AG04450 (cell line): ENCODE measurements around the gene QKI. TPM values are rescaled to one million over a fixed set of nuclear protein-coding genes. Genes with fewer than 3 reads are reported as not detected.

Source experiments
- CTCF ChIA-PET: fragments of 300-600, 350-600 bp; formaldehyde crosslinking; extraction: SDS; loops from one replicate; lab custom pipeline; 2022; ENCODE audit warnings: antibody characterized with exemption, inconsistent platforms; lab: Charles Lee
- POLR2A ChIA-PET: fragments of 350-600 bp; formaldehyde crosslinking; extraction: SDS; loops from one replicate; lab custom pipeline; 2021; ENCODE audit warnings: antibody characterized with exemption, inconsistent platforms; lab: Yijun Ruan, JAX
- DNase-seq: peaks from one replicate; pipeline ENCODE4 v3.0.0-alpha.2; 2011; ENCODE audit warnings: low read depth, low spot score
- H3K27ac ChIP-seq: one replicate; pipeline ENCODE4 v1.5.1; 2012; ENCODE audit warnings: low read depth, low read length, control low read depth
- H3K27me3 ChIP-seq: one replicate; pipeline ENCODE4 v1.6.0; 2012; ENCODE audit warnings: low read length; ENCODE audit not compliant: control insufficient read depth, insufficient read depth
- H3K4me3 ChIP-seq: 2 replicates; pipeline ENCODE4 v1.5.1; 2011; ENCODE audit warnings: mild to moderate bottlenecking, low read depth, low read length, control low read depth
- H3K9me3 ChIP-seq: 2 replicates; pipeline ENCODE4 v1.5.1; 2012; ENCODE audit warnings: low read length; ENCODE audit not compliant: control insufficient read depth, insufficient read depth
- CTCF ChIP-seq: IDR thresholded peaks from 2 replicates; pipeline ENCODE4 v1.5.1; 2011; ENCODE audit warnings: low read depth, low read length, control low read depth, inconsistent platforms
- polyA plus RNA-seq: library from polyadenylated mRNA; depleted of rRNA; stranded (reverse); fragments of >200 nt; gene quantifications from 2 replicates; pipeline ENCODE4 v1.2.3, GENCODE V29; 2011

QKI gene
- polyA plus RNA-seq, 1 experiment, result 165 TPM

GRCh38 chr6:163580311-163581030, 166.0 kb downstream of the QKI start:
- TF ChIP-seq CTCF, result no peak
- no peaks in the 10 kb centered on the region for H3K27me3 ChIP-seq
- ChIA-PET CTCF (interaction anchor here (0.6 kb wide), 1 partner anchor 64 kb away, joined by 3 read pairs; no protein-coding TSS in a partner anchor), POLR2A (no interaction called here)
- no peaks in the 10 kb centered on the region for H3K9me3 ChIP-seq
- no peak overlapping the region for H3K27ac ChIP-seq
- H3K4me3 ChIP-seq, result no peak overlapping the region
- no peak for DNase-seq

GRCh38 chr6:163583558-163583957, 169.0 kb downstream of the QKI start:
- POLR2A ChIA-PET, result no interaction called here
- H3K9me3 ChIP-seq, result no peaks in the 10 kb centered on the region; the same call in 1 of the 2 replicates
- no peak for DNase-seq
- H3K27ac ChIP-seq, result no peak overlapping the region
- TF ChIP-seq CTCF, result no peak
- CTCF ChIA-PET, result no interaction called here
- no peaks in the 10 kb centered on the region for H3K27me3 ChIP-seq
- no peak overlapping the region for H3K4me3 ChIP-seq

GRCh38 chr6:163585932-163586437, 171.5 kb downstream of the QKI start:
- TF ChIP-seq CTCF, result no peak
- peaks cover 12% of the 10 kb centered on the region for H3K9me3 ChIP-seq
- peak; percentile 55 for DNase-seq
- H3K27ac ChIP-seq, result no peak overlapping the region
- no peak overlapping the region for H3K4me3 ChIP-seq
- ChIA-PET POLR2A (no interaction called here), CTCF (interaction anchor here (0.8 kb wide), 1 partner anchor 369 kb away, joined by 3 read pairs; no protein-coding TSS in a partner anchor)
- H3K27me3 ChIP-seq, result no peaks in the 10 kb centered on the region

GRCh38 chr6:163586888-163587287, 172.4 kb downstream of the QKI start:
- CTCF ChIA-PET, result no interaction called here
- H3K4me3 ChIP-seq, result no peak overlapping the region
- DNase-seq, result no peak
- POLR2A ChIA-PET, result no interaction called here
- no peaks in the 10 kb centered on the region for H3K27me3 ChIP-seq
- TF ChIP-seq CTCF, result no peak
- H3K27ac ChIP-seq, result no peak overlapping the region
- peaks cover 21% of the 10 kb centered on the region for H3K9me3 ChIP-seq

- no peak for TF ChIP-seq CTCF
- POLR2A ChIA-PET, result no interaction called here
- DNase-seq, result peak; percentile 45
- Histone ChIP-seq H3K4me3 (no peak overlapping the region), H3K27me3 (no peaks in the 10 kb centered on the region), H3K27ac (peak overlapping the region; percentile 69), H3K9me3 (peaks cover 23% of the 10 kb centered on the region)
- CTCF ChIA-PET, result no interaction called here
These were observed 173.9 kb downstream of the QKI start for GRCh38 chr6:163588220-163588919.
